GM19328 (cell line): ENCODE results near the gene THOP1.

Experiments used
- ATAC-seq: cut with Tn5 transposase; IDR thresholded peaks from one replicate; pipeline ENCODE4 v1.9.1; 2021; ENCODE audit warnings: mild to moderate bottlenecking, moderate library complexity; ENCODE audit not compliant: unreplicated experiment

THOP1 gene

GRCh38 chr19:2761876-2762782 lies 23.2 kb upstream of the THOP1 start:
- no peak for ATAC-seq

GRCh38 chr19:2762783-2763496 lies 22.4 kb upstream of the THOP1 start:
- no peak for ATAC-seq

GRCh38 chr19:2763687-2764086 lies 21.6 kb upstream of the THOP1 start:
- ATAC-seq = no peak

GRCh38 chr19:2764945-2765344 lies 20.4 kb upstream of the THOP1 start:
- no peak for ATAC-seq

GRCh38 chr19:2765376-2765775 lies 19.9 kb upstream of the THOP1 start:
- no peak for ATAC-seq

GRCh38 chr19:2766594-2767372 lies 18.5 kb upstream of the THOP1 start:
- ATAC-seq = no peak

GRCh38 chr19:2767688-2768087 lies 17.6 kb upstream of the THOP1 start:
- no peak for ATAC-seq

GRCh38 chr19:2768365-2769132 lies 16.8 kb upstream of the THOP1 start:
- ATAC-seq = no peak

GRCh38 chr19:2769218-2769617 lies 16.1 kb upstream of the THOP1 start:
- no peak for ATAC-seq

GRCh38 chr19:2770055-2771013 lies 15.0 kb upstream of the THOP1 start:
- no peak for ATAC-seq

GRCh38 chr19:2771786-2772674 lies 13.3 kb upstream of the THOP1 start:
- ATAC-seq = no peak

- ATAC-seq = no peak
Observed at GRCh38 chr19:2774083-2774679, 11.1 kb upstream of the THOP1 start.

- ATAC-seq = no peak
Observed at GRCh38 chr19:2774953-2775555, 10.2 kb upstream of the THOP1 start.

GRCh38 chr19:2775556-2776430 lies 9.5 kb upstream of the THOP1 start:
- no peak for ATAC-seq

GRCh38 chr19:2777952-2778683 lies 7.2 kb upstream of the THOP1 start:
- no peak for ATAC-seq

GRCh38 chr19:2779121-2779740 lies 6.1 kb upstream of the THOP1 start:
- no peak for ATAC-seq
